Measurements from ENCODE around the gene CALCOCO1. TPM values are rescaled to one million over a fixed set of nuclear protein-coding genes. Genes with fewer than 3 reads are reported as not detected.

The CALCOCO1 gene
- total and polyA plus RNA-seq, 2 of the 13 experiments (the other 11 are each of a cell fraction or from before 2014, with no cell fraction given): 7.7 to 47.7 TPM

- intact Hi-C loops (cut with micrococcal nuclease; ENCODE audit: unreplicated experiment) (no loop called here), in situ Hi-C loops (cut with HindIII; ENCODE audit: extremely low pct_ligation_motif_present, low pct_unique_long_range_greater_than_20kb) (no loop called here)
- H2AFZ ChIP-seq (ENCODE audit: low read length): no peak overlapping the region
- DNase-seq (ENCODE audit: low spot score): no peak
- no peak for FAIRE-seq
- ATAC-seq: no peak
- POLR2A ChIA-PET: no interaction called here
- BruUV-seq (replicated peaks): no TSS peak
- H3K36me3 ChIP-seq (replicated peaks in 1 of 2; ENCODE audit: control insufficient read depth in 1 of 2, insufficient read depth in 2 of 2, low read length in 2 of 2): no peaks in the 10 kb centered on the region
- H3K9me3 ChIP-seq (ENCODE audit: low read length): no peaks in the 10 kb centered on the region
- 48% methylated on average over 9 of the region's 9 CpGs for WGBS (ENCODE audit: low lambda C conversion rate)
- H3K4me3 ChIP-seq (replicated peaks in 1 of 3; ENCODE audit: insufficient read depth in 1 of 3, low read depth in 2 of 3, low read length in 3 of 3): no peak overlapping the region
- no peaks in the 10 kb centered on the region for H4K20me1 ChIP-seq (ENCODE audit: insufficient read depth, low read length)
- no peak overlapping the region for H3K9ac ChIP-seq (ENCODE audit: insufficient read depth, low read depth, low read length)
- 0 out of 2 replicates have a peak, but pooled peaks cover 6% of the 10 kb centered on the region for H3K4me1 ChIP-seq (ENCODE audit: insufficient read depth, low read length)
- no peak overlapping the region for H3K4me2 ChIP-seq (ENCODE audit: low read depth, low read length)
- H3K79me2 ChIP-seq (ENCODE audit: insufficient read depth, low read length): no peaks in the 10 kb centered on the region
- peaks cover 18 to 50% of the 10 kb centered on the region in 2 experiments; a peak in 4 of 5 replicates for H3K27me3 ChIP-seq (ENCODE audit: control insufficient read depth in 1 of 2, insufficient read depth in 2 of 2, low read length in 2 of 2)
- CTCF ChIA-PET (ENCODE audit: low intra/inter-chr PET ratio, low total read pairs): no interaction called here
- no peak for TF ChIP-seq NFRKB (IDR thresholded peaks at IDR 0.05)
- no peak for TF ChIP-seq CBX1 (IDR thresholded peaks at IDR 0.05; ENCODE audit: low read depth)
- TF ChIP-seq ZBTB4 (CRISPR knock-in tag; IDR thresholded peaks at IDR 0.05; ENCODE audit: borderline replicate concordance): no peak
- TF ChIP-seq NFYB (CRISPR knock-in tag; IDR thresholded peaks at IDR 0.05): no peak
- no peak for TF ChIP-seq ZNF260 (CRISPR knock-in tag; IDR thresholded peaks at IDR 0.05; ENCODE audit: borderline replicate concordance, low read depth)
- no peak for TF ChIP-seq THYN1 (CRISPR knock-in tag; IDR thresholded peaks at IDR 0.05; ENCODE audit: borderline replicate concordance, low read depth)
- TF ChIP-seq GATAD1 (CRISPR knock-in tag; IDR thresholded peaks at IDR 0.05): no peak
- TF ChIP-seq CEBPG (CRISPR knock-in tag; IDR thresholded peaks at IDR 0.05): no peak
- TF ChIP-seq ZNF7 (CRISPR knock-in tag; IDR thresholded peaks at IDR 0.05): no peak
- TF ChIP-seq, protein P1, sequence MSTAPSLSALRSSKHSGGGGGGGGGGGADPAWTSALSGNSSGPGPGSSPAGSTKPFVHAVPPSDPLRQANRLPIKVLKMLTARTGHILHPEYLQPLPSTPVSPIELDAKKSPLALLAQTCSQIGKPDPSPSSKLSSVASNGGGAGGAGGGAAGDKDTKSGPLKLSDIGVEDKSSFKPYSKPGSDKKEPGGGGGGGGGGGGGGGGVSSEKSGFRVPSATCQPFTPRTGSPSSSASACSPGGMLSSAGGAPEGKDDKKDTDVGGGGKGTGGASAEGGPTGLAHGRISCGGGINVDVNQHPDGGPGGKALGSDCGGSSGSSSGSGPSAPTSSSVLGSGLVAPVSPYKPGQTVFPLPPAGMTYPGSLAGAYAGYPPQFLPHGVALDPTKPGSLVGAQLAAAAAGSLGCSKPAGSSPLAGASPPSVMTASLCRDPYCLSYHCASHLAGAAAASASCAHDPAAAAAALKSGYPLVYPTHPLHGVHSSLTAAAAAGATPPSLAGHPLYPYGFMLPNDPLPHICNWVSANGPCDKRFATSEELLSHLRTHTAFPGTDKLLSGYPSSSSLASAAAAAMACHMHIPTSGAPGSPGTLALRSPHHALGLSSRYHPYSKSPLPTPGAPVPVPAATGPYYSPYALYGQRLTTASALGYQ (CRISPR knock-in tag; IDR thresholded peaks at IDR 0.05): no peak
- no peak for TF ChIP-seq TCF7 (IDR thresholded peaks at IDR 0.05; ENCODE audit: low read depth)
- no peak for TF ChIP-seq ZNF232 (CRISPR knock-in tag; IDR thresholded peaks at IDR 0.05; ENCODE audit: borderline replicate concordance)
- TF ChIP-seq ZFP1 (CRISPR knock-in tag; IDR thresholded peaks at IDR 0.05): no peak
- TF ChIP-seq NCOA5 (CRISPR knock-in tag; IDR thresholded peaks at IDR 0.05): no peak
- H3K27ac ChIP-seq (ENCODE audit: extremely low read length, insufficient read depth, low read length): no peak overlapping the region
These were observed 7.2 kb upstream of the CALCOCO1 start for GRCh38 chr12:53734425-53734824.

Measured in HepG2 (cell line).